WTC11 (cell line): ENCODE measurements around the gene HYCC2.
"Not testable (repeated sequence)": the region's sequence is repeated elsewhere in the genome, so short reads cannot be mapped to it uniquely, and the experiment has no call there.

ENCODE experiments used
- CREB1 ChIP-seq: sonication (generic); formaldehyde crosslinking; IDR thresholded peaks from 2 replicates; pipeline ENCODE4 v1.8.0; 2023; ENCODE audit warnings: mild to moderate bottlenecking, missing genetic modification reagents
- CTCF ChIP-seq: fragments of 200-600 bp; IDR thresholded peaks from 2 replicates; pipeline ENCODE4 v1.8.0; 2022; ENCODE audit warnings: antibody characterized with exemption
- FOXJ3 ChIP-seq: sonication (generic); formaldehyde crosslinking; IDR thresholded peaks from 2 replicates; pipeline ENCODE4 v1.9.0; 2021; ENCODE audit warnings: missing genetic modification reagents, mild to moderate bottlenecking, borderline replicate concordance
- IRF1 ChIP-seq: sonication (generic); formaldehyde crosslinking; IDR thresholded peaks from 2 replicates; pipeline ENCODE4 v1.8.0; 2023; ENCODE audit warnings: missing genetic modification reagents
- MAX ChIP-seq: sonication (generic); formaldehyde crosslinking; IDR thresholded peaks from 2 replicates; pipeline ENCODE4 v1.8.0; 2022; ENCODE audit warnings: mild to moderate bottlenecking, missing genetic modification reagents
- NFE2L1 ChIP-seq: sonication (generic); formaldehyde crosslinking; IDR thresholded peaks from 2 replicates; pipeline ENCODE4 v1.8.1; 2023; ENCODE audit warnings: missing genetic modification reagents
- NR2C2 ChIP-seq: sonication (generic); formaldehyde crosslinking; IDR thresholded peaks from 2 replicates; pipeline ENCODE4 v1.8.0; 2022; ENCODE audit warnings: mild to moderate bottlenecking, missing genetic modification reagents
- TP53 ChIP-seq: sonication (generic); formaldehyde crosslinking; IDR thresholded peaks from 2 replicates; pipeline ENCODE4 v1.8.1; 2023; ENCODE audit warnings: mild to moderate bottlenecking, missing genetic modification reagents

GRCh38 chr2:201038361-201038760 lies 33.1 kb downstream of the HYCC2 start:
- TF ChIP-seq CTCF; FOXJ3; IRF1; NFE2L1; MAX; TP53 (CRISPR knock-in tag); NR2C2 (CRISPR knock-in tag); CREB1 (CRISPR knock-in tag): not testable (repeated sequence)
